Kidney (tissue), 14 donors: ENCODE measurements around the gene DLG5. TPM values are rescaled to one million over a fixed set of nuclear protein-coding genes. Genes with fewer than 3 reads are reported as not detected.

Source experiments
- DNase-seq, 5 donors: peaks; one replicate each; pipeline ENCODE4 v3.0.0-alpha.2; 2013 to 2020
- FAIRE-seq: peaks from 2 replicates; lab custom pipeline; 2012; peaks lifted over from hg19 to GRCh38; lab: Jason Lieb, UNC
- H3K27ac ChIP-seq, 2 donors: one replicate each; pipeline ENCODE4 v1.7.0; 2013; ENCODE audit warnings: low read depth in 2 of 2, low read length in 2 of 2, inconsistent platforms in 1 of 2
- H3K27me3 ChIP-seq: one replicate; pipeline ENCODE4 v1.7.1; 2013; ENCODE audit warnings: low read length, inconsistent platforms; ENCODE audit not compliant: control insufficient read depth, insufficient read depth
- H3K36me3 ChIP-seq, 3 donors: one replicate each; pipeline versions ENCODE4 v1.7.0 to v1.7.1; 2013; ENCODE audit warnings: low read length in 3 of 3, control low read depth in 1 of 3, inconsistent platforms in 1 of 3; ENCODE audit not compliant: insufficient read depth in 3 of 3, control insufficient read depth in 2 of 3
- H3K4me1 ChIP-seq, 3 donors: one replicate each; pipeline versions ENCODE4 v1.7.0 to v1.7.1; 2013; ENCODE audit warnings: low read length in 3 of 3, inconsistent platforms in 1 of 3, low read depth in 1 of 3; ENCODE audit not compliant: control insufficient read depth in 2 of 3, insufficient read depth in 2 of 3
- H3K4me3 ChIP-seq, 3 donors: one replicate each; pipeline versions ENCODE4 v1.7.0 to v1.8.1; 2013; ENCODE audit warnings: low read length in 3 of 3, control low read depth in 1 of 3, inconsistent platforms in 1 of 3
- H3K9ac ChIP-seq, 3 donors: one replicate each; pipeline versions ENCODE4 v1.7.0 to v1.7.1; 2013; ENCODE audit warnings: low read length in 3 of 3, control low read depth in 1 of 3, inconsistent platforms in 1 of 3
- H3K9me3 ChIP-seq, 3 donors: one replicate each; pipeline versions ENCODE4 v1.7.0 to v1.7.1; 2013; ENCODE audit warnings: low read length in 3 of 3, control low read depth in 1 of 3, inconsistent platforms in 1 of 3; ENCODE audit not compliant: control insufficient read depth in 2 of 3, insufficient read depth in 1 of 3
- intact Hi-C: fragments of 100-400 bp; cut with DNase I; formaldehyde crosslinking; loops from one replicate; pipeline ENCODE4 v1.11.1; 2022
- polyA plus RNA-seq: library from polyadenylated mRNA; stranded (reverse); fragments of 350-450 nt; fragmentation: Illumina TruSeq; extraction: RNeasy Lipid Tissue Mini Kit (QIAGEN cat#74804); gene quantifications from one replicate; pipeline ENCODE4 v1.2.3, GENCODE V29; 2014; ENCODE audit warnings: low read depth, low replicate concordance; ENCODE audit not compliant: insufficient read depth
- total RNA-seq: library from RNA; stranded (reverse); fragmentation: NEBNext Ultra II Directional; extraction: Animal tissue kit (Norgen Biotek cat#: 25700); gene quantifications from one replicate; pipeline ENCODE4 v1.2.1, GENCODE V29; 2021
- TF ChIP-seq, protein P1 (sequence below): IDR thresholded peaks from 3 replicates; pipeline ENCODE4 v1.5.1; 2012; ENCODE audit warnings: mild to moderate bottlenecking, moderate library complexity, borderline replicate concordance; ENCODE audit not compliant: insufficient read depth; ENCODE audit errors: extremely low read depth
- donor health status: control.
- donor health status: control.
- donor health status: control.
- donor health status: control.
- donor health status: control.
- donor health status: DM: yes; HTN: yes; CAD: no.
- donor health status: Normal renal cell carcinoma (clear cell type).

DLG5 gene
- total and polyA plus RNA-seq, 2 donors from 2014 or later = 5.4 to 30.0 TPM

DNA sequence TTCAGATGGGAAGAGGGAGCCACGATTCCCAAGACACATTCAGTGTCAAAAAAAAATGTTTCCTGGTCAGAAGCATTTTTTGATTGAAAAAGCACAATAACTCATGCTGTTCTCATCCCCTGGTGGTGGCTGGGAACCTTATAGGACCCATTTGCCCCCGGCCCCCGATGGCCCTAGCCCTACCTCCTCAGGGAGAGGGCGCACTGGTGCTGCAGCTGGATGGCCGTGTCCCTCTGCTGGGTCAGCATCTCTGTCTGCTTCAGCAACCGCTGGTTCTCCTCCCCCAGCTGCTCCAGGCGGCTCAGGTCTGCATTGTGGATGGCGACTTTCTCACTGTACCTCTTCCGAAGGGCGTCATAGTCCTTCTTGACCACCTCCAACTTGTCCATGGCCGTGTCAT, 83.3 kb downstream of the DLG5 start:
- Histone ChIP-seq H3K4me1 (peaks cover 0 to 12% (median 9%) of the 10 kb centered on the region in 3 donors), H3K9me3 (no peaks in the 10 kb centered on the region), H3K9ac (no peak overlapping the region), H3K27ac (peak overlapping the region in 1 of 2 donors; percentile 4), H3K27me3 (no peaks in the 10 kb centered on the region), H3K4me3 (no peak overlapping the region), H3K36me3 (peaks cover 3 to 28% (median 4%) of the 10 kb centered on the region in 3 donors)
- TF ChIP-seq, protein P1, sequence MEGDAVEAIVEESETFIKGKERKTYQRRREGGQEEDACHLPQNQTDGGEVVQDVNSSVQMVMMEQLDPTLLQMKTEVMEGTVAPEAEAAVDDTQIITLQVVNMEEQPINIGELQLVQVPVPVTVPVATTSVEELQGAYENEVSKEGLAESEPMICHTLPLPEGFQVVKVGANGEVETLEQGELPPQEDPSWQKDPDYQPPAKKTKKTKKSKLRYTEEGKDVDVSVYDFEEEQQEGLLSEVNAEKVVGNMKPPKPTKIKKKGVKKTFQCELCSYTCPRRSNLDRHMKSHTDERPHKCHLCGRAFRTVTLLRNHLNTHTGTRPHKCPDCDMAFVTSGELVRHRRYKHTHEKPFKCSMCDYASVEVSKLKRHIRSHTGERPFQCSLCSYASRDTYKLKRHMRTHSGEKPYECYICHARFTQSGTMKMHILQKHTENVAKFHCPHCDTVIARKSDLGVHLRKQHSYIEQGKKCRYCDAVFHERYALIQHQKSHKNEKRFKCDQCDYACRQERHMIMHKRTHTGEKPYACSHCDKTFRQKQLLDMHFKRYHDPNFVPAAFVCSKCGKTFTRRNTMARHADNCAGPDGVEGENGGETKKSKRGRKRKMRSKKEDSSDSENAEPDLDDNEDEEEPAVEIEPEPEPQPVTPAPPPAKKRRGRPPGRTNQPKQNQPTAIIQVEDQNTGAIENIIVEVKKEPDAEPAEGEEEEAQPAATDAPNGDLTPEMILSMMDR = no peak
- intact Hi-C loops = no loop called here
- FAIRE-seq (no peak), DNase-seq (peak in 2 of 5 donors; percentile 21 to 57)

- H3K4me3 ChIP-seq = no peak overlapping the region
- no peaks in the 10 kb centered on the region for H3K9me3 ChIP-seq
- no peaks in the 10 kb centered on the region for H3K27me3 ChIP-seq
- no peak overlapping the region for H3K9ac ChIP-seq
- TF ChIP-seq, protein P1 = no peak
- intact Hi-C loops = no loop called here
- DNase-seq (peak in 1 of 5 donors; percentile 14), FAIRE-seq (no peak)
- peaks cover 0 to 12% (median 9%) of the 10 kb centered on the region in 3 donors for H3K4me1 ChIP-seq
- peak overlapping the region in 1 of 2 donors; percentile 57 for H3K27ac ChIP-seq
- peaks cover 3 to 28% (median 4%) of the 10 kb centered on the region in 3 donors for H3K36me3 ChIP-seq
Observed at GRCh38 chr10:77842652-77843212, 83.8 kb downstream of the DLG5 start.

DNA sequence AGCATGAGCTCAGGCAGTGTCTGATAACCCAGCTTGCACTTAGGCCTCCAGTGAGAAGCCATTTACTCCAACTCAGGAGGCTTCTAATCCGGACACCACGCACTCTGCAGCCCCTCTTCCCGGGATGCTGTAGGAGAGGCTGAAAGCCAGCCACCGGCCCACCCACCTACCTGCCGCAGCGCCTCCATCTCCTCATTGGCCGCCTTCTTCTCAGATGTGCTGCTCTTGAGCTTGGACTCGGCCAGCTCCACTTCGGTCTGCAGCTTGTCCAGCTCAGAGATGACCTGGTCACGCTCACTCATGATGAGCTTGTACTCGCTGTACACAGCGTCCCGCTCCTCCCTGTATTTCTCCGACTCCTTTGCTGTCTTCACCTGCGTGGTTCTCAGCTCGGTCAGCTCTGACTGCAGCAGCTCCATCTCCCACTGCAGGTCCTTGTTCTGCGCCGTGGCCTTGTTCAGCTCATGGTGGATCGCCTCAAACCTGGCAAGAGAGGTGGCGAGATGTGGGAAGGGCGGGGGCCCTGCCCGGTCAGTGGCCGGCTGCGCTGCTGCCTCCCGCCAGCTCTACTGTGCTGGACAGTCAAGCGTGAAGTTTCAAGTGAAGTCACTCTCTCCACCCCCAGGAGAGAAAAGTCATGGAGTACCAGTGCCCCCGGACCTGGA, 84.7 kb downstream of the DLG5 start:
- H3K9me3 ChIP-seq = no peaks in the 10 kb centered on the region
- intact Hi-C loops = no loop called here
- DNase-seq = peak; percentile 28 to 65 (median 52)
- TF ChIP-seq, protein P1 = no peak
- H3K4me1 ChIP-seq = peaks cover 0 to 10% (median 9%) of the 10 kb centered on the region in 3 donors
- H3K27me3 ChIP-seq = no peaks in the 10 kb centered on the region
- no peak overlapping the region for H3K4me3 ChIP-seq
- H3K36me3 ChIP-seq = peaks cover 3 to 28% (median 4%) of the 10 kb centered on the region in 3 donors
- no peak overlapping the region for H3K27ac ChIP-seq
- FAIRE-seq = no peak
- H3K9ac ChIP-seq = no peak overlapping the region
